ENCODE data around the gene ZNF805. TPM values are rescaled to one million over a fixed set of nuclear protein-coding genes. Genes with fewer than 3 reads are reported as not detected.

The ZNF805 gene
- total RNA-seq, 1 experiment from 2014 or later = 18.2 TPM

GRCh38 chr19:57279418-57280164 lies 39.2 kb downstream of the ZNF805 start:
- CTCF ChIA-PET = no interaction called here
- Mint-ChIP-seq H3K4me3 (no peak overlapping the region), H3K36me3 (peaks cover 6% of the 10 kb centered on the region), H3K9me3 (no peaks in the 10 kb centered on the region), H3K27me3 (ENCODE audit: low read depth) (no peaks in the 10 kb centered on the region; the same call in 1 of the 2 replicates), H3K27ac (no peak overlapping the region; the same call in 1 of the 2 replicates), H3K4me1 (peaks cover 14% of the 10 kb centered on the region)
- TF ChIP-seq ZBTB43 (CRISPR knock-in tag; IDR thresholded peaks at IDR 0.05) (peak; percentile 47; the same call in 1 of the 2 replicates), JAZF1 (CRISPR knock-in tag; IDR thresholded peaks at IDR 0.05) (no peak), MAX (CRISPR knock-in tag; IDR thresholded peaks at IDR 0.05) (peak; percentile 99), NFATC4 (CRISPR knock-in tag; IDR thresholded peaks at IDR 0.05) (peak; percentile 56; the same call in 1 of the 2 replicates), FOXK1 (CRISPR knock-in tag; IDR thresholded peaks at IDR 0.05) (peak; percentile 29; the same call in 1 of the 2 replicates), ZNF671 (CRISPR knock-in tag; IDR thresholded peaks at IDR 0.05) (0 out of 2 replicates have a peak, but pooled peaks have one; percentile 9), SMAD4 (CRISPR knock-in tag; IDR thresholded peaks at IDR 0.05) (peak; percentile 80; the same call in 1 of the 2 replicates), E2F5 (CRISPR knock-in tag; IDR thresholded peaks at IDR 0.05) (0 out of 2 replicates have a peak, but pooled peaks have one; percentile 39), ETV6 (CRISPR knock-in tag; IDR thresholded peaks at IDR 0.05) (peak; percentile 69), GABPB1 (CRISPR knock-in tag; IDR thresholded peaks at IDR 0.05) (peak; percentile 100), ESRRA (CRISPR knock-in tag; IDR thresholded peaks at IDR 0.05; ENCODE audit: borderline replicate concordance) (peak; percentile 63; the same call in 1 of the 2 replicates), IRF2 (CRISPR knock-in tag; IDR thresholded peaks at IDR 0.05; ENCODE audit: borderline replicate concordance, low read depth) (no peak), USF2 (CRISPR knock-in tag; IDR thresholded peaks at IDR 0.05) (peak; percentile 58), SMAD3 (CRISPR knock-in tag; IDR thresholded peaks at IDR 0.05; ENCODE audit: borderline replicate concordance) (0 out of 2 replicates have a peak, but pooled peaks have one; percentile 5), SP1 (CRISPR knock-in tag; conservative IDR thresholded peaks at IDR 0.05) (no peak), OVOL2 (CRISPR knock-in tag; IDR thresholded peaks at IDR 0.05; ENCODE audit: borderline replicate concordance) (no peak), USF1 (CRISPR knock-in tag; IDR thresholded peaks at IDR 0.05) (peak; percentile 64)
- DNase-seq (ENCODE audit: low spot score) = peak; percentile 83
- POLR2A ChIA-PET = interaction anchor here (0.5 kb wide), 1 partner anchor 865 kb away, joined by 7 read pairs; no protein-coding TSS in a partner anchor
- ATAC-seq = peak; percentile 88

- Mint-ChIP-seq H3K4me1 (peaks cover 14% of the 10 kb centered on the region), H3K27me3 (ENCODE audit: low read depth) (no peaks in the 10 kb centered on the region; the same call in 1 of the 2 replicates), H3K36me3 (peaks cover 12% of the 10 kb centered on the region), H3K4me3 (no peak within 1 kb of the TSS), H3K9me3 (no peaks in the 10 kb centered on the region), H3K27ac (no peak within 1 kb of the TSS; the same call in none of the 2 replicates)
- peak; percentile 95 for ATAC-seq
- CTCF ChIA-PET = no interaction called here
- DNase-seq (ENCODE audit: low spot score) = peak; percentile 97
- POLR2A ChIA-PET = interaction anchor here (0.5 kb wide), 1 partner anchor 864 kb away, joined by 7 read pairs; no protein-coding TSS in a partner anchor
- TF ChIP-seq ETV6 (CRISPR knock-in tag; IDR thresholded peaks at IDR 0.05) = no peak
- TF ChIP-seq TCF7 (CRISPR knock-in tag; IDR thresholded peaks at IDR 0.05; ENCODE audit: low read depth) = no peak
- 0 out of 2 replicates have a peak, but pooled peaks have one; percentile 48 for TF ChIP-seq IRF1 (CRISPR knock-in tag; IDR thresholded peaks at IDR 0.05)
- peak; percentile 84 for TF ChIP-seq SP1 (CRISPR knock-in tag; conservative IDR thresholded peaks at IDR 0.05)
- peak; percentile 41; the same call in 1 of the 2 replicates for TF ChIP-seq MYBL2 (CRISPR knock-in tag; IDR thresholded peaks at IDR 0.05)
- TF ChIP-seq ATF2 (CRISPR knock-in tag; IDR thresholded peaks at IDR 0.05; ENCODE audit: borderline replicate concordance, low read depth) = 0 out of 2 replicates have a peak, but pooled peaks have one; percentile 29
- peak; percentile 12; the same call in 1 of the 2 replicates for TF ChIP-seq ESRRA (CRISPR knock-in tag; IDR thresholded peaks at IDR 0.05; ENCODE audit: borderline replicate concordance)
- peak; percentile 96 for TF ChIP-seq CREM (CRISPR knock-in tag; IDR thresholded peaks at IDR 0.05)
- no peak for TF ChIP-seq TEAD4 (CRISPR knock-in tag; IDR thresholded peaks at IDR 0.05)
- peak; percentile 80 for TF ChIP-seq FOXP4 (CRISPR knock-in tag; IDR thresholded peaks at IDR 0.05)
Observed at GRCh38 chr19:57280165-57280961, 39.9 kb downstream of the ZNF805 start, which contains the start of gene ZNF460. ZNF460 (plus strand) TSS chr19:57280485; CDS start chr19:57280807, 322 bp downstream.
